GM10266 (cell line): ENCODE data around the gene ASB2.

Experiments
- DNase-seq: peaks from one replicate; pipeline ENCODE4 v3.0.0; 2012; ENCODE audit errors: extremely low spot score
- TF ChIP-seq, protein P1 (sequence below): IDR thresholded peaks from 2 replicates; pipeline ENCODE4 v1.5.1; 2012; ENCODE audit warnings: mild to moderate bottlenecking, low read depth; ENCODE audit not compliant: control insufficient read depth, insufficient read depth; ENCODE audit errors: missing control alignments

The ASB2 gene

DNA sequence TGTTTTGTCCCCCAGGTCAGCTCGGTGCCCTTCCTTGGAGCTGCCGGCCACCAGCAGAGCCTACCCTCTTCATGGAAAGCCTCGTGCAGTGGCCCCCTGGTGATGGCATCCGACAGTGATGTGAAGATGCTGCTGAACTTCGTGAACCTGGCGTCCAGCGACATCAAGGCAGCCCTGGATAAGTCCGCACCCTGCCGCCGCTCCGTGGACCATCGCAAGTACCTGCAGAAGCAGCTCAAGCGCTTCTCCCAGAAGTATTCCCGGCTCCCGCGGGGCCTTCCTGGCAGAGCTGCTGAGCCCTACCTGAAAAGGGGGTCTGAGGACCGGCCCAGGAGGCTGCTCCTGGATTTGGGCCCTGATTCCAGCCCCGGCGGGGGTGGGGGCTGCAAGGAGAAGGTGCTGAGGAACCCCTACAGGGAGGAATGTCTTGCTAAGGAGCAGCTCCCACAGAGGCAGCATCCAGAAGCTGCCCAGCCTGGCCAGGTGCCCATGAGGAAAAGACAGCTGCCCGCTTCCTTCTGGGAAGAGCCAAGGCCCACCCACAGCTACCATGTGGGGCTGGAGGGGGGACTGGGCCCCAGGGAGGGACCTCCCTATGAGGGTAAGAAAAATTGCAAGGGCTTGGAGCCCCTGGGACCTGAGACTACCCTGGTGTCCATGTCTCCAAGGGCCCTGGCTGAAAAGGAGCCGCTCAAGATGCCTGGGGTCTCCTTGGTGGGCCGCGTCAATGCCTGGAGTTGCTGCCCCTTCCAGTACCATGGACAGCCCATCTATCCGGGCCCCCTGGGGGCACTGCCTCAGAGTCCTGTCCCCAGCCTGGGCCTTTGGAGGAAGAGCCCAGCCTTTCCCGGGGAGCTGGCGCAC, 48.0 kb downstream of the ASB2 start:
- TF ChIP-seq, protein P1, sequence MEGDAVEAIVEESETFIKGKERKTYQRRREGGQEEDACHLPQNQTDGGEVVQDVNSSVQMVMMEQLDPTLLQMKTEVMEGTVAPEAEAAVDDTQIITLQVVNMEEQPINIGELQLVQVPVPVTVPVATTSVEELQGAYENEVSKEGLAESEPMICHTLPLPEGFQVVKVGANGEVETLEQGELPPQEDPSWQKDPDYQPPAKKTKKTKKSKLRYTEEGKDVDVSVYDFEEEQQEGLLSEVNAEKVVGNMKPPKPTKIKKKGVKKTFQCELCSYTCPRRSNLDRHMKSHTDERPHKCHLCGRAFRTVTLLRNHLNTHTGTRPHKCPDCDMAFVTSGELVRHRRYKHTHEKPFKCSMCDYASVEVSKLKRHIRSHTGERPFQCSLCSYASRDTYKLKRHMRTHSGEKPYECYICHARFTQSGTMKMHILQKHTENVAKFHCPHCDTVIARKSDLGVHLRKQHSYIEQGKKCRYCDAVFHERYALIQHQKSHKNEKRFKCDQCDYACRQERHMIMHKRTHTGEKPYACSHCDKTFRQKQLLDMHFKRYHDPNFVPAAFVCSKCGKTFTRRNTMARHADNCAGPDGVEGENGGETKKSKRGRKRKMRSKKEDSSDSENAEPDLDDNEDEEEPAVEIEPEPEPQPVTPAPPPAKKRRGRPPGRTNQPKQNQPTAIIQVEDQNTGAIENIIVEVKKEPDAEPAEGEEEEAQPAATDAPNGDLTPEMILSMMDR: no peak
- no peak for DNase-seq

DNA sequence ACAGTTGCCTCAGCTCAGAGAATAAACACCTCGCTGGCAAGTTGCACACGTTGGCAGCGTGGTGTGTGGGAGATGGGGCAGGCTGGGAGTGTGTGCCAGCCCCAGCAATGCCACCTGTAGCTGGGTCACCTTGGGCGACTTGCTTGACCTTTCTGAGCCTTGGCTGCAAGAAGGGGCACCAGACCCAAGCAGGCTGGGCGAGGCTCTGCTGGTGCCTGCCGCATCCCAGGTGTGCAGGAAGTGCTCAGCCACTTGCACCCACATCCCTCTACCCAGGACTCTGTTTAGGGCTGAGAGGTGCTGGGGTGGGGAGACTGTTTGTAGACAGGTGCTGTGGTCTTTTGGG, 48.6 kb downstream of the ASB2 start:
- DNase-seq: no peak
- TF ChIP-seq, protein P1: no peak

DNA sequence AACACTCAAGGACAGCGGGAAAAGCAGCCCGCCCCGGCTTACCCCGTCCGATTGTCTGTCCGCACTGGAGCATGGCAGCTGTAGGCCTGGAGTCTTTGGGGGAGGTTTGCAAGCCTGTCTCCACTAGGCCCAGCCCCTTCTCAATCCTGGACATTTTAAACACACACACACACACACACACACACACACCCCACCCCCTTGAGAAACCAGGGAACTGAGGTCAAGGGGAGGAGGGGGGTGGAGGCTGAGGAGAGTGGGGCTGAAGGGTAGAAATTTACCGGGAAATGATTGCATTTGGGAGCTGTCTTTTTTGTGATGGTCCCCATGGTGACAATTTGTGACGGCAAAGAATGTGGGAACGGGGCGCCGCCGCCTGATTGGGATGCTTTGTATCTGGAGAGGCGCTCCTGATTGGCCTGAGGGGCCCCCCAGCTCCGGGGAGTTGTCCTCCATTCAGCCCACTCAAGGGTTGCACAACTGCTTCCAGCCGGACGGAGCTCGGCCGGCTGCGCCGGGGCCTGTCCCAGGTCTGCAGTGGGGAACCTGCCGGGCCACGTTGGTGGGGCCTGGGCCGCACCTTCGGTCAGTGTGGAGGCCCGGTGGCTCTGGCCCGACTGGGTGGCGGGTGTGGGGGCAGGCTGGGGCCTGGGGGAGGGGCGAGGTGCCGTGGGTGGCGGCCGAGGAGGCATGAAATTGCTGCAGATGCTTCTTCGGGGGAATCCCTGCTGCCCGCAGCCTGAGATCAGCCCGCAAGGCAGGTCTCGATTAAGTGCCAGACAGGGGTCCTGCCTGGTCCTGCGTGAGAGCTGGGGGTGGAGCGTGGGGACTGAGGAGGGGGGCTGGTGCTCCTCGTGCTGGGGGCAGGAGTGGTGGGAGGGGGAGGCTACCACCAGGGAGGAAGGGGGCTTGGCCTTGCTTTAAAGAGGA, 49.2 kb downstream of the ASB2 start, which contains the start of gene FAM181A:
TSS of gene FAM181A (plus strand) at position 472 of the 927 bp plus-strand sequence. CDS start 942 bp downstream, outside the sequence.
- TF ChIP-seq, protein P1: no peak
- DNase-seq: no peak

DNA sequence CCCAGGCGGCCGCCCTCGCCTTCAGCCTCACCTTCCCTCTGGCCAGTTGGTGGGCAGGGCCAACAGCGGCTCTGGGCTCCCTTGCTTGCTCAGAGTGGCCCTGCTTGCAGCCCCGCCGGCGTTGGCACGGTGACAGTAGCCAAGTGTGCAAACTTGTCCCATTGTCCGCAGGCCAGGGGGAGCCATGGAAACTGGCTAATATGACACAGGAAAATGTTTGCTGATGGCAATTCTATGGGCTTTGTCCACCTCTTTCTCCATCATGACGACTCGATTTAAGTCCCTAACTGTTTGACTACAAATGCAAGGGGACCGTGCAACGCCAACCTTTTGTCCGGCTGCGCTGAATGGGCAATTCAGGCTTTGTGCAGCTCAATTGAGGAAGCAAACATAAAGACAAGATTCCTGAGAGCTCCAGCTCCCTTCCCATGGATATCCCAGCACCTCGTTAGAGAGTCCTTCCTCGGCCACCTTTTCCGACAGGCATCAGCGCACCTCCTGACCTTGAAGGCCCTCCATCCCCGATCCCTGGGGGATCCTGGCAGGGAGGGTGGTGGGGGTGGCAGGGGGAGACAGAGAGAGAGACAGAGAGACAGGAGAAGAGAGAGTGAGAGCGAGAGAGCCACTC, 50.0 kb downstream of the ASB2 start:
- TF ChIP-seq, protein P1: no peak
- no peak for DNase-seq

DNA sequence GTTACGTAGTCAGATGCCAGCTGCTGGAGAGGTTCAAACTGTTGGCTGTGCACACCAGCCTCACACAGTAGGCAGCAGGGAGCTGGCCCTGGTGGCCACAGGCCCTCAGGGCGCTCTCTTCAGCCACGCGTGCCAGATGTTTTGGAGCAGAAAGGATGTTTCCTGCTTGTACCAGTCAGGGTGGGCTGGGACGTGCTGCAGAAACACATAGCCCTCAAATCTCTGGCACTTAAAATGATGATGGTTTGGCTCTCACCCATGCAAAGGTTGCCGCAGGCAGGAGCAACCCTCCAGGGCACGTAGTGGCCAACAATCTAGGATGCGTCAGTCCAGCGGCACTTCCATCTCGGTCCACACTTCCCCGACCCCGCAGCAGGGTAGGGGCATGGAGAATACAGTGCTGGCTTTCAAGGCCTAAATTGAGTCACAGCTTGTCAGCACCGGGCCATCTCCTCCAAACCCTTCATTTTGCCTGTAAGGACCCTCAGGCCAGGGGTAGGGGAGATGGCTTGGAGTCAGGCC, 50.9 kb downstream of the ASB2 start:
- no peak for DNase-seq
- TF ChIP-seq, protein P1: no peak

DNA sequence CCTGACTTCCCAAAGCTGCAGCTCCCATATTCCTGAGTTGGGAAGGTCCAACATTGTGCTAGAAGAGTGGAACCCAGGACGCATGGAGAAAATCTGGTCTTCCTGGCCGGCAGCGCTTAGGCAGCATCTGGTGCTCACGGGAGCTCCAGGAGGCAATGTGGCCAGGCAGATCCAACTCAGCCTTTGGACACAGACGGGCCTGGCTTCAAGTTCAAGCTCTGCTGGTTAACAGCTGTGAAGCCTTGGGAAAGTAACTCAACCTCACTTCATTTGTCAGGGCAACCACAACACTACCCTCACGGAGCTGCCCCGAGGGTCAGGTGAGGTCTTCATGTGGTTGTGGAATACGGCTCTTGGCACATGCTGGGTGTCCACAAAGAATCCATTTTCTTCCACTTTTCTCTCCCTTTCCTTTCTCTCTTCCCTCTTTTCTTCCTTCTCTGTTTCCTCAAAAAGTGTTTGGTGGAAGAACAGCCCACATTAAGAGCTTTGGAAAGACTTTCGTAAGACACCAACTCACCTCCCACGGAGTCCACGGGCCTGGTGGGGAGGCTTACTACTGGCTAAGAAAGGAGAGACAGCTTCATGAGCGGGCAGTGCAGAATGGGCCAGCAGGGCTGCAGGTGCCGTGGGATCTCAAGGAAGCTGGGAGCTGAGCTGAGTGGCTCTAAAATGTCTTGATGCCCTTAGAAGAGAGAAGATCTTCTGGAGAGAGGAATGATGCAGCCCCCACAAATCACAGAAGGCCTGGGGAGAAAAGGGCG, 51.6 kb downstream of the ASB2 start:
- TF ChIP-seq, protein P1: no peak
- no peak for DNase-seq
